Neural cell (in vitro differentiated cells): ENCODE data around the gene ABCE1. TPM values are rescaled to one million over a fixed set of nuclear protein-coding genes. Genes with fewer than 3 reads are reported as not detected.

Experiments
- H2AFZ ChIP-seq: fragments of 200-600, 300-800 bp; sonication (generic), shearing (Covaris generic); 2 replicates; pipeline ENCODE4 v1.6.0; 2014; ENCODE audit warnings: low read depth, mild to moderate bottlenecking, antibody characterized with exemption, low read length, moderate library complexity
- H3F3A ChIP-seq: fragments of 200-600 bp; shearing (Covaris generic); 2 replicates; pipeline ENCODE4 v1.6.1; 2016; ENCODE audit warnings: mild to moderate bottlenecking, moderate library complexity, mixed read lengths, antibody characterized with exemption, low read length; ENCODE audit not compliant: insufficient read depth, poor library complexity, severe bottlenecking
- H3K27ac ChIP-seq: fragments of 200-600, 300-800 bp; sonication (generic), shearing (Covaris generic); 2 replicates; pipeline ENCODE4 v1.5.1; 2014; ENCODE audit warnings: mild to moderate bottlenecking, low read length, moderate library complexity
- H3K27me3 ChIP-seq: fragments of 300-800, 200-600 bp; sonication (generic), shearing (Covaris generic); 2 replicates; pipeline ENCODE4 v1.6.0; 2014; ENCODE audit warnings: mild to moderate bottlenecking, low read depth, low read length, moderate library complexity; ENCODE audit not compliant: insufficient read depth
- H3K36me3 ChIP-seq: fragments of 300-800, 200-600 bp; sonication (generic), shearing (Covaris generic); 2 replicates; pipeline ENCODE4 v1.5.1; 2014; ENCODE audit warnings: mild to moderate bottlenecking, antibody characterized with exemption, low read length, moderate library complexity; ENCODE audit not compliant: insufficient read depth
- H3K4me2 ChIP-seq: fragments of 300-800, 200-600 bp; sonication (generic), shearing (Covaris generic); 2 replicates; pipeline ENCODE4 v1.6.0; 2014; ENCODE audit warnings: mild to moderate bottlenecking, low read length
- H3K4me3 ChIP-seq: fragments of 300-800, 200-600 bp; sonication (generic), shearing (Covaris generic); 2 replicates; pipeline ENCODE4 v1.5.1; 2014; ENCODE audit warnings: mild to moderate bottlenecking, low read length, moderate library complexity
- H3K79me2 ChIP-seq: fragments of 200-600 bp; shearing (Covaris generic); replicated peaks from 2 replicates; pipeline ENCODE4 v1.6.0; 2014; ENCODE audit warnings: mild to moderate bottlenecking, low read length, moderate library complexity; ENCODE audit not compliant: insufficient read depth
- H3K9ac ChIP-seq: fragments of 300-800, 200-600 bp; sonication (generic), shearing (Covaris generic); 2 replicates; pipeline ENCODE4 v1.6.1; 2016; ENCODE audit warnings: mild to moderate bottlenecking, low read length, mixed read lengths
- H3K9me2 ChIP-seq: fragments of 200-600 bp; shearing (Covaris generic); 2 replicates; pipeline ENCODE4 v1.6.1; 2016; ENCODE audit warnings: mild to moderate bottlenecking, low read length, mixed read lengths; ENCODE audit not compliant: insufficient read depth
- H3K9me3 ChIP-seq: fragments of 200-600, 300-800 bp; sonication (generic), shearing (Covaris generic); 2 replicates; pipeline ENCODE4 v1.6.1; 2016; ENCODE audit warnings: mild to moderate bottlenecking, mixed run types, low read length, moderate library complexity, mixed read lengths
- H4K20me1 ChIP-seq: fragments of 200-600 bp; shearing (Covaris generic); 2 replicates; pipeline ENCODE4 v1.6.1; 2016; ENCODE audit warnings: mild to moderate bottlenecking, mixed run types; ENCODE audit not compliant: insufficient read depth
- EP300 ChIP-seq: fragments of 450-650 bp; conservative IDR thresholded peaks from 2 replicates; pipeline ENCODE4 v1.6.1; 2014; ENCODE audit warnings: antibody characterized with exemption, mild to moderate bottlenecking, moderate library complexity; ENCODE audit not compliant: poor library complexity, severe bottlenecking
- EZH2 ChIP-seq: fragments of 200-600, 300-800 bp; shearing (Covaris generic), sonication (generic); IDR thresholded peaks from 2 replicates; pipeline ENCODE4 v1.6.1; 2014; ENCODE audit warnings: antibody characterized with exemption, low read length, borderline replicate concordance, mild to moderate bottlenecking; ENCODE audit not compliant: insufficient read depth, poor library complexity, severe bottlenecking
- MXI1 ChIP-seq: fragments of 450-650 bp; conservative IDR thresholded peaks from 2 replicates; pipeline ENCODE4 v1.6.1; 2014; ENCODE audit warnings: antibody characterized with exemption, mild to moderate bottlenecking; ENCODE audit not compliant: poor library complexity, severe bottlenecking
- POLR2AphosphoS5 ChIP-seq: IDR thresholded peaks from 2 replicates; pipeline ENCODE4 v1.6.1; 2012
- RAD21 ChIP-seq: fragments of 450-650 bp; conservative IDR thresholded peaks from 2 replicates; pipeline ENCODE4 v1.6.1; 2014; ENCODE audit warnings: antibody characterized with exemption, mild to moderate bottlenecking, moderate library complexity
- SMC3 ChIP-seq: fragments of 450-650 bp; conservative IDR thresholded peaks from 2 replicates; pipeline ENCODE4 v1.6.1; 2014; ENCODE audit warnings: antibody characterized with exemption, mild to moderate bottlenecking, moderate library complexity; ENCODE audit not compliant: poor library complexity
- TAF1 ChIP-seq: IDR thresholded peaks from 2 replicates; pipeline ENCODE4 v1.6.1; 2012; ENCODE audit warnings: low read depth
- polyA plus RNA-seq: library from polyadenylated mRNA; depleted of rRNA; stranded (reverse); fragments of >200 nt; gene quantifications from 2 replicates; pipeline ENCODE4 v1.2.3, GENCODE V29; 2014
- TF ChIP-seq, protein P1 (sequence below): IDR thresholded peaks from 2 replicates; pipeline ENCODE4 v1.6.1; 2012; ENCODE audit warnings: borderline replicate concordance
- TF ChIP-seq, protein P2 (sequence below): fragments of 450-650 bp; IDR thresholded peaks from 2 replicates; pipeline ENCODE4 v1.5.1; 2014; ENCODE audit warnings: antibody characterized with exemption, mild to moderate bottlenecking, moderate library complexity; ENCODE audit not compliant: poor library complexity, severe bottlenecking

The ABCE1 gene
- polyA plus RNA-seq, 1 donor from 2014 or later, result 96.9 TPM

DNA sequence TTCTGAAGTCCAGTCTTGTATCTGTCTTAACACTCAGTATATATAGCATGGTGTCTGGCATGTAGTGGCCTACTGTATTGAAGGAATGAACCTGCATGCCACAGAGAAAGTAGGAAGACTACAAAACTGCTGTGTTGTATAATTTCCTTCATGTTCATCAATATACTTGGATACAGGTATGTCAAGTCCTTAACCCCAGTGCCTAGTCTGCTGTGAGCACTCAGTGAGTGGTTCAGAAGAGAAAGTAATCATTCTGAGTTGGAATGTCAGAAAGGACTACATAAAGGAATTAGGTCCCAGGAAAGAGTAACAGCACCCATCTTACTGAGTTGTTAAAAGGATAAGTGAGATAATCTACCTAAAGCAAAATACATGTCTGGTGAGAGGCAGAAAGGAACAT, 32.0 kb downstream of the ABCE1 start:
- no peak overlapping the region for H3K27ac ChIP-seq
- H3K36me3 ChIP-seq, result peaks cover 5% of the 10 kb centered on the region
- H3K4me2 ChIP-seq, result no peak overlapping the region

DNA sequence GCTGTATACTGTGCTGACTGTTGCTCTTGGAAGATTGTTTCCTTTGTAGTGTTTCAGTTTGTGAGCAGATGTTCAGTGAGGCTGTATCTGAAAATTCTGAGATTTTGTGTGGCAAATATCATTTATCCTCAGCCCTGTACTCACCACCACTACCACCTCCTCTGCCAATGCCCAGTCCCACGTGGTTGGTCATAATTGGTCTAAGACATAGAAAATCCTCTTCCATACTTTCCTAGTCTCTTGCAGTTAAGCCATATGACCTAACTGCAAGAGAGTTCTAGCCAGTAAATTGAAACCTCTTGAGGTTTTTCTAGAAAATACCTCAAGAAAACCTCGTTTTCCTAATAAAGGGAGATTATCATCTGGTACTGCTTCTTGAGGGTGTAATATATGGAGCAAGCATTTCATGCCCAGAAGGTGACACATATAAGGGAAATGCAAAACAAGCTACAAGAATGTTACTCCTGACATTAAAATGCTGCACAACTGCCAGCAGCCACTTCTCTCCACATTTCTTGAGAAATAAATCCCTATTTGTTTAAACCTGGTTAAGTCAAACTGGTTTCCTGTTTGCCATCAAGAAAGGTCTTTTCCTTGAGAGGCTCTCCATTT, 32.8 kb downstream of the ABCE1 start:
- no peaks in the 10 kb centered on the region for H4K20me1 ChIP-seq
- no peaks in the 10 kb centered on the region for H3F3A ChIP-seq
- H3K9ac ChIP-seq, result no peak overlapping the region
- TF ChIP-seq TAF1 (no peak), EZH2 (no peak), MXI1 (no peak), SMC3 (no peak), EP300 (no peak), POLR2AphosphoS5 (no peak), RAD21 (no peak)
- TF ChIP-seq, protein P1, sequence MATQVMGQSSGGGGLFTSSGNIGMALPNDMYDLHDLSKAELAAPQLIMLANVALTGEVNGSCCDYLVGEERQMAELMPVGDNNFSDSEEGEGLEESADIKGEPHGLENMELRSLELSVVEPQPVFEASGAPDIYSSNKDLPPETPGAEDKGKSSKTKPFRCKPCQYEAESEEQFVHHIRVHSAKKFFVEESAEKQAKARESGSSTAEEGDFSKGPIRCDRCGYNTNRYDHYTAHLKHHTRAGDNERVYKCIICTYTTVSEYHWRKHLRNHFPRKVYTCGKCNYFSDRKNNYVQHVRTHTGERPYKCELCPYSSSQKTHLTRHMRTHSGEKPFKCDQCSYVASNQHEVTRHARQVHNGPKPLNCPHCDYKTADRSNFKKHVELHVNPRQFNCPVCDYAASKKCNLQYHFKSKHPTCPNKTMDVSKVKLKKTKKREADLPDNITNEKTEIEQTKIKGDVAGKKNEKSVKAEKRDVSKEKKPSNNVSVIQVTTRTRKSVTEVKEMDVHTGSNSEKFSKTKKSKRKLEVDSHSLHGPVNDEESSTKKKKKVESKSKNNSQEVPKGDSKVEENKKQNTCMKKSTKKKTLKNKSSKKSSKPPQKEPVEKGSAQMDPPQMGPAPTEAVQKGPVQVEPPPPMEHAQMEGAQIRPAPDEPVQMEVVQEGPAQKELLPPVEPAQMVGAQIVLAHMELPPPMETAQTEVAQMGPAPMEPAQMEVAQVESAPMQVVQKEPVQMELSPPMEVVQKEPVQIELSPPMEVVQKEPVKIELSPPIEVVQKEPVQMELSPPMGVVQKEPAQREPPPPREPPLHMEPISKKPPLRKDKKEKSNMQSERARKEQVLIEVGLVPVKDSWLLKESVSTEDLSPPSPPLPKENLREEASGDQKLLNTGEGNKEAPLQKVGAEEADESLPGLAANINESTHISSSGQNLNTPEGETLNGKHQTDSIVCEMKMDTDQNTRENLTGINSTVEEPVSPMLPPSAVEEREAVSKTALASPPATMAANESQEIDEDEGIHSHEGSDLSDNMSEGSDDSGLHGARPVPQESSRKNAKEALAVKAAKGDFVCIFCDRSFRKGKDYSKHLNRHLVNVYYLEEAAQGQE, result no peak
- TF ChIP-seq, protein P2, sequence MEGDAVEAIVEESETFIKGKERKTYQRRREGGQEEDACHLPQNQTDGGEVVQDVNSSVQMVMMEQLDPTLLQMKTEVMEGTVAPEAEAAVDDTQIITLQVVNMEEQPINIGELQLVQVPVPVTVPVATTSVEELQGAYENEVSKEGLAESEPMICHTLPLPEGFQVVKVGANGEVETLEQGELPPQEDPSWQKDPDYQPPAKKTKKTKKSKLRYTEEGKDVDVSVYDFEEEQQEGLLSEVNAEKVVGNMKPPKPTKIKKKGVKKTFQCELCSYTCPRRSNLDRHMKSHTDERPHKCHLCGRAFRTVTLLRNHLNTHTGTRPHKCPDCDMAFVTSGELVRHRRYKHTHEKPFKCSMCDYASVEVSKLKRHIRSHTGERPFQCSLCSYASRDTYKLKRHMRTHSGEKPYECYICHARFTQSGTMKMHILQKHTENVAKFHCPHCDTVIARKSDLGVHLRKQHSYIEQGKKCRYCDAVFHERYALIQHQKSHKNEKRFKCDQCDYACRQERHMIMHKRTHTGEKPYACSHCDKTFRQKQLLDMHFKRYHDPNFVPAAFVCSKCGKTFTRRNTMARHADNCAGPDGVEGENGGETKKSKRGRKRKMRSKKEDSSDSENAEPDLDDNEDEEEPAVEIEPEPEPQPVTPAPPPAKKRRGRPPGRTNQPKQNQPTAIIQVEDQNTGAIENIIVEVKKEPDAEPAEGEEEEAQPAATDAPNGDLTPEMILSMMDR, result no peak
- H3K27me3 ChIP-seq, result no peaks in the 10 kb centered on the region
- no peak overlapping the region for H3K4me3 ChIP-seq
- no peak overlapping the region for H3K4me2 ChIP-seq
- H3K27ac ChIP-seq, result no peak overlapping the region
- H3K79me2 ChIP-seq, result no peaks in the 10 kb centered on the region
- H3K9me3 ChIP-seq, result no peaks in the 10 kb centered on the region
- H2AFZ ChIP-seq, result no peak overlapping the region
- peaks cover 5% of the 10 kb centered on the region for H3K36me3 ChIP-seq
- no peaks in the 10 kb centered on the region for H3K9me2 ChIP-seq

More for the DNA sequence above, 32.0 kb downstream of the ABCE1 start:
- Histone ChIP-seq H3F3A (no peaks in the 10 kb centered on the region), H3K4me3 (no peak overlapping the region), H2AFZ (no peak overlapping the region), H3K79me2 (no peaks in the 10 kb centered on the region), H3K9me3 (no peaks in the 10 kb centered on the region), H3K9me2 (no peaks in the 10 kb centered on the region), H4K20me1 (no peaks in the 10 kb centered on the region), H3K9ac (no peak overlapping the region), H3K27me3 (no peaks in the 10 kb centered on the region)
- TF ChIP-seq, protein P2, result no peak
- no peak for TF ChIP-seq SMC3
- no peak for TF ChIP-seq MXI1
- TF ChIP-seq EZH2, result no peak
- TF ChIP-seq RAD21, result no peak
- TF ChIP-seq, protein P1, result no peak
- no peak for TF ChIP-seq EP300
- TF ChIP-seq POLR2AphosphoS5, result no peak
- TF ChIP-seq TAF1, result no peak
